GM12878 (cell line): Measurements from ENCODE around the gene S100A10. TPM values are rescaled to one million over a fixed set of nuclear protein-coding genes. Genes with fewer than 3 reads are reported as not detected.

Experiments
- ATF2 ChIP-seq: IDR thresholded peaks from 2 replicates; pipeline ENCODE4 v1.6.1; 2012; ENCODE audit warnings: low read length, inconsistent platforms
- CREB1 ChIP-seq: IDR thresholded peaks from 2 replicates; pipeline ENCODE4 v1.6.1; 2012; ENCODE audit warnings: low read depth, mild to moderate bottlenecking, inconsistent platforms
- DPF2 ChIP-seq: fragments of 450-650 bp; IDR thresholded peaks from 2 replicates; pipeline ENCODE4 v1.6.1; 2017; ENCODE audit warnings: mild to moderate bottlenecking
- ELK1 ChIP-seq: IDR thresholded peaks from 2 replicates; pipeline ENCODE4 v1.6.1; 2012; ENCODE audit warnings: low read depth, low read length, improper control_type of control experiment
- NFIC ChIP-seq: IDR thresholded peaks from 2 replicates; pipeline ENCODE4 v1.6.1; 2012; ENCODE audit warnings: low read depth, mild to moderate bottlenecking, inconsistent platforms, low read length, moderate library complexity
- RELA ChIP-seq: fragments of 450-650 bp; IDR thresholded peaks from 2 replicates; pipeline ENCODE4 v1.8.0; 2014; ENCODE audit warnings: borderline replicate concordance; ENCODE audit not compliant: partially characterized antibody
- ZNF207 ChIP-seq: fragments of 450-650 bp; IDR thresholded peaks from 2 replicates; pipeline ENCODE4 v1.6.1; 2014; ENCODE audit warnings: antibody characterized with exemption, mild to moderate bottlenecking, borderline replicate concordance
- ZNF217 ChIP-seq: fragments of 450-650 bp; IDR thresholded peaks from 2 replicates; pipeline ENCODE4 v1.6.1; 2017; ENCODE audit warnings: antibody characterized with exemption, mild to moderate bottlenecking
- polyA plus RNA-seq, 11 experiments: library from polyadenylated mRNA; depleted of rRNA in 4 of 11; unstranded in 6 of 11; stranded (reverse) in 5 of 11; fragments of >200 nt; fragmentation: Nextera tagmentation in 4 of 11; fragmentation: Illumina TruSeq in 1 of 11; extraction: Ambion mirVana in 4 of 11; extraction: Trizol in 1 of 11; gene quantifications; 1 replicate in 1 of 11; 2 replicates in 10 of 11; pipeline versions ENCODE4 v1.2.1 to v1.2.3, GENCODE V29; 2011 to 2016; ENCODE audit warnings: inconsistent platforms in 2 of 11, missing spikeins in 2 of 11, low read depth in 1 of 11
- total RNA-seq, 4 experiments: library from RNA; depleted of rRNA in 3 of 4; stranded (reverse); fragments of >200 nt in 3 of 4; fragmentation: Illumina TruSeq in 1 of 4; extraction: Trizol in 1 of 4; gene quantifications; 2 replicates each; pipeline versions ENCODE4 v1.2.1 to v1.2.3, GENCODE V29; 2013 to 2021

Gene S100A10
- total and polyA plus RNA-seq, 10 of the 15 experiments (the other 5 are each of a cell fraction or from before 2014, with no cell fraction given): 0.18 to 2.8 (median 0.61) TPM; not detected in 2

- TF ChIP-seq ELK1 (0 out of 2 replicates have a peak, but pooled peaks have one; percentile 10), ATF2 (no peak), NFIC (no peak), ZNF217 (no peak), ZNF207 (no peak), RELA (no peak), CREB1 (no peak), DPF2 (0 out of 2 replicates have a peak, but pooled peaks have one; percentile 51)
- TF ChIP-seq, all 136 proteins: peak for 8
Measured at GRCh38 chr1:152036267-152037216, 42.9 kb upstream of the S100A10 start, which contains the start of gene S100A11 (continued).
